Measurements from ENCODE around the gene CDON. TPM values are rescaled to one million over a fixed set of nuclear protein-coding genes. Genes with fewer than 3 reads are reported as not detected.

Gene CDON
- total and polyA plus RNA-seq, 8 donors: 0.80 to 10.7 (median 2.9) TPM

DNA sequence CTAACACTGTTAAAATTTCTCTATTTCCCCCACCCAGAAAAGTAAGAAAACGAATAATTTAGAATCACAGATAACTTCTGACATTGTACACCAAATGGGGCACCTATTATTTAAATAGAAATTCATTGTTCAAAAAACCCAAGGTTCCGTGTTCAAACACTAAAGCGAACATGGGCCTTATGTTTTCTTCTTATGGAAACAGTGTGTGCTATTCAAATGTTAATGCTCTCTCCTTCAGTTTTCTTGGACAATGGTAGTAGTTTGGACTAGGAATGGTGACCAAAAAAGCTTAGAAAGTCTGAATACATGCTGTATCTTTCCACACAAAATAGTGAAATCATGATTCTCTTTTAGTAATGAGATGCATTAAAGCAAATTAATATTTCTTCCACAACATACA lies 83.2 kb downstream of the CDON start:
- DNase-seq (no peak), FAIRE-seq (no peak), ATAC-seq (no peak)
- Histone ChIP-seq H3K36me3 (no peaks in the 10 kb centered on the region), H3K4me1 (peaks cover 0 to 6% (median 0%) of the 10 kb centered on the region in 3 donors), H3K27me3 (no peaks in the 10 kb centered on the region), H3K9me3 (no peaks in the 10 kb centered on the region), H3K27ac (peak overlapping the region in 1 of 4 donors; percentile 48), H3K4me3 (no peak overlapping the region)
- 76 to 78% methylated on average over 3 of the region's 3 CpGs for WGBS, 2 donors
- TF ChIP-seq, protein P1, sequence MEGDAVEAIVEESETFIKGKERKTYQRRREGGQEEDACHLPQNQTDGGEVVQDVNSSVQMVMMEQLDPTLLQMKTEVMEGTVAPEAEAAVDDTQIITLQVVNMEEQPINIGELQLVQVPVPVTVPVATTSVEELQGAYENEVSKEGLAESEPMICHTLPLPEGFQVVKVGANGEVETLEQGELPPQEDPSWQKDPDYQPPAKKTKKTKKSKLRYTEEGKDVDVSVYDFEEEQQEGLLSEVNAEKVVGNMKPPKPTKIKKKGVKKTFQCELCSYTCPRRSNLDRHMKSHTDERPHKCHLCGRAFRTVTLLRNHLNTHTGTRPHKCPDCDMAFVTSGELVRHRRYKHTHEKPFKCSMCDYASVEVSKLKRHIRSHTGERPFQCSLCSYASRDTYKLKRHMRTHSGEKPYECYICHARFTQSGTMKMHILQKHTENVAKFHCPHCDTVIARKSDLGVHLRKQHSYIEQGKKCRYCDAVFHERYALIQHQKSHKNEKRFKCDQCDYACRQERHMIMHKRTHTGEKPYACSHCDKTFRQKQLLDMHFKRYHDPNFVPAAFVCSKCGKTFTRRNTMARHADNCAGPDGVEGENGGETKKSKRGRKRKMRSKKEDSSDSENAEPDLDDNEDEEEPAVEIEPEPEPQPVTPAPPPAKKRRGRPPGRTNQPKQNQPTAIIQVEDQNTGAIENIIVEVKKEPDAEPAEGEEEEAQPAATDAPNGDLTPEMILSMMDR (IDR thresholded peaks at IDR 0.05): no peak
- intact Hi-C loops (cut with DNase I): no loop called here

DNA sequence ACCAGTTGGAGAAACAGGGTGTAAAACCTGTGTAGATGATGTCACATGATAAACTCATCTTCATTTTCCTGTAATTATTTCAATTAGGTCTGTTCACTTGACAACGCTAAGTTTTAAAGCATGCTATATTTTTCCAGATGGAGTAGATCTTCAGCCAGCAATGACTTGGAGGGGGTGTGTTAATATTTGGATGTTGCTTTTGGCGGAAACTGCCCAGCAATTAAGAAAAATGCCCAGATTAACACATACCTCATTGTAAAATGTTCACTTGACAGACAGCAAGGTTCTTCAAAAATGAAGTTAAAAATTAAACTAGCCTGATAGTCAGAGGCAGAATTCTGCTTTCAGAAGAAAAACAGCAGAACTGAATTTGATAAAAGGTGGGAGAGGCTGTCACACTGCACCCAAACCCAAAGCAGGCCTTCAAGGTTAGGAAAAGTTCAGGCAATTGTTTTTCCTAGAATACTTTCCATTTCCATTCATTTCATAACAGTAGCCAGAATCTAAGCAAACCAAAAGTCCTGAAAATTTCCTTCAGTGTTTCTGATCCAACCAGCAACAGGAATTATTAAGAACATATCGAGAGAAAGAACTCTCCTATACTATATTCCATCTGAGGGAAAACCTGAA lies 83.8 kb downstream of the CDON start:
- no peak for FAIRE-seq
- intact Hi-C loops (cut with DNase I): no loop called here
- no peak overlapping the region for H3K4me3 ChIP-seq
- DNase-seq: no peak
- 51 to 56% methylated on average over 3 of the region's 3 CpGs for WGBS, 2 donors
- H3K27ac ChIP-seq: peak overlapping the region in 2 of 4 donors; percentile 33 to 48
- H3K9me3 ChIP-seq: no peaks in the 10 kb centered on the region
- no peaks in the 10 kb centered on the region for H3K36me3 ChIP-seq
- TF ChIP-seq, protein P1 (IDR thresholded peaks at IDR 0.05): no peak
- H3K4me1 ChIP-seq: peaks cover 0 to 6% (median 0%) of the 10 kb centered on the region in 3 donors
- ATAC-seq: peak in 2 of 4 donors; percentile 25 to 46
- H3K27me3 ChIP-seq: no peaks in the 10 kb centered on the region

GRCh38 chr11:125978181-125978716 lies 84.4 kb downstream of the CDON start:
- TF ChIP-seq, protein P1 (IDR thresholded peaks at IDR 0.05): no peak

GRCh38 chr11:125977333-125977732 lies 85.3 kb downstream of the CDON start:
- TF ChIP-seq, protein P1 (IDR thresholded peaks at IDR 0.05): no peak
- no peak overlapping the region for H3K4me3 ChIP-seq
- no peaks in the 10 kb centered on the region for H3K36me3 ChIP-seq
- peak overlapping the region in 1 of 4 donors; percentile 8 for H3K27ac ChIP-seq
- FAIRE-seq: no peak
- no peaks in the 10 kb centered on the region for H3K9me3 ChIP-seq
- intact Hi-C loops (cut with DNase I): no loop called here
- H3K27me3 ChIP-seq: no peaks in the 10 kb centered on the region
- peaks cover 0 to 6% (median 0%) of the 10 kb centered on the region in 3 donors for H3K4me1 ChIP-seq
- ATAC-seq: no peak
- 80 to 87% methylated on average over 3 of the region's 3 CpGs for WGBS, 2 donors
- DNase-seq: no peak

More at GRCh38 chr11:125978181-125978716, 84.4 kb downstream of the CDON start:
- intact Hi-C loops (cut with DNase I): no loop called here
- H3K9me3 ChIP-seq: no peaks in the 10 kb centered on the region
- FAIRE-seq (no peak), DNase-seq (no peak), ATAC-seq (no peak)
- no peak overlapping the region for H3K4me3 ChIP-seq
- H3K27ac ChIP-seq: peak overlapping the region in 1 of 4 donors; percentile 33
- peaks cover 0 to 6% (median 0%) of the 10 kb centered on the region in 3 donors for H3K4me1 ChIP-seq
- H3K36me3 ChIP-seq: no peaks in the 10 kb centered on the region
- H3K27me3 ChIP-seq: no peaks in the 10 kb centered on the region
- WGBS, 2 donors: 59 to 61% methylated on average over 6 of the region's 6 CpGs

DNA sequence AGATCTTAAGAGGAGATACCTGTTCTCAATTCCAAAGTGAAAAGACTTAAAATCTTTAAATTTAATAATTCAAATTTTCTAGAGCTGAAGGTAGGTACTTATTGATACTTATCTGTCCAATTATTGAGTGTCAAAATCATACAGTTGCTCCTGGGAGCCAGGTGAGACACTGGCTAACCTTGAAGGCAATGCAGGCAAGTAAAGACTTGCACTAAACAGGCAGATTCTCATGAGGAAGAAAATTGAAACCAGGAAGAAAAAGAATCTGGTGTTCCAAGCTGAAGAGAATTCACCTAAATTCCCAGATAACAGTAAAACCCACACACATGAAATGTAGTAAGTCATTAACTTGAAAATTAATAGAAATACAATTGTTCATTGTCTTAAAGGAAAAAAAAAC lies 86.5 kb downstream of the CDON start:
- no peaks in the 10 kb centered on the region for H3K27me3 ChIP-seq
- H3K4me1 ChIP-seq: peaks cover 0 to 6% (median 0%) of the 10 kb centered on the region in 3 donors
- peak overlapping the region in 2 of 4 donors; percentile 1 to 7 for H3K27ac ChIP-seq
- no peak for DNase-seq
- H3K9me3 ChIP-seq: no peaks in the 10 kb centered on the region
- no peak for ATAC-seq
- FAIRE-seq: no peak
- no peaks in the 10 kb centered on the region for H3K36me3 ChIP-seq
- no peak overlapping the region for H3K4me3 ChIP-seq
- TF ChIP-seq, protein P1 (IDR thresholded peaks at IDR 0.05): no peak
- intact Hi-C loops (cut with DNase I): no loop called here
